ENCODE results near the gene CYP2S1.

GRCh38 chr19:41233748-41234240, 40.8 kb downstream of the CYP2S1 start:
- TF ChIP-seq POLR2AphosphoS5 (IDR thresholded peaks at IDR 0.05) (peak in 2 of 3 donors; percentile 60 to 77), CTCF (IDR thresholded peaks at IDR 0.05 in 8 of 11, conservative IDR thresholded peaks at IDR 0.05 in 3 of 11) (no peak), POLR2A (IDR thresholded peaks at IDR 0.05) (no peak)
